ENCODE results near the gene TMEM106C. TPM values are rescaled to one million over a fixed set of nuclear protein-coding genes. Genes with fewer than 3 reads are reported as not detected.

Gene TMEM106C
- polyA plus RNA-seq, 6 donors from 2014 or later: 32.6 to 53.0 (median 44.9) TPM

DNA sequence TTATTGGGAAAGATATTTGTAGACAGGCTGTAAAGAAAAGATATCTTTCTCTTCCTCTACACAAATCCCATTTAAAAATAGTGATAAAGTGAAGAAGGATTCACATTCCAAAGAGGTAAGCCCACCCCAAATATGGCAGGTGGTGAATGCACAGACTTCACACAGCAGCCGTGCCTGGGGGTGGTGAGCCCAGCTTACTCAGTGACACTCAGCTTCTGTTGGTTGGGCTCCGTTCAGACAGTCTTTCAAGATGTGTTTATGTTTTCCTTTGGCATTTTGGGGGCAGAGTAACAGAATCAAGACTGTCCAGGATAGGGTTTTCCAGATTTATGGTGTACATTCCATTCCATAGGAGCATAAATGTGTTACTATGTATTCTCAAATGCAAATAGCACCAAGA is 45.0 kb downstream of the TMEM106C start:
- DNase-seq (no peak), ATAC-seq (ENCODE audit: low read depth in 2 of 2) (no peak)
- H3K27me3 Mint-ChIP-seq: peaks cover 71 to 80% (median 80%) of the 10 kb centered on the region in 3 donors
- H3K4me1 Mint-ChIP-seq: peaks cover 9 to 12% (median 10%) of the 10 kb centered on the region in 3 donors
- no peak overlapping the region for H3K4me3 Mint-ChIP-seq
- no peak overlapping the region for H3K27ac Mint-ChIP-seq
- H3K36me3 Mint-ChIP-seq: no peaks in the 10 kb centered on the region
- no peaks in the 10 kb centered on the region for H3K9me3 Mint-ChIP-seq

- ATAC-seq (ENCODE audit: low read depth in 2 of 2): no peak
- Mint-ChIP-seq H3K9me3 (no peaks in the 10 kb centered on the region), H3K27ac (no peak overlapping the region), H3K4me3 (no peak overlapping the region), H3K4me1 (peaks cover 3 to 6% (median 4%) of the 10 kb centered on the region in 3 donors), H3K27me3 (peaks cover 71 to 75% (median 74%) of the 10 kb centered on the region in 3 donors), H3K36me3 (no peaks in the 10 kb centered on the region)
- DNase-seq: no peak
Observed at GRCh38 chr12:48008950-48009349, 45.6 kb downstream of the TMEM106C start.

DNA sequence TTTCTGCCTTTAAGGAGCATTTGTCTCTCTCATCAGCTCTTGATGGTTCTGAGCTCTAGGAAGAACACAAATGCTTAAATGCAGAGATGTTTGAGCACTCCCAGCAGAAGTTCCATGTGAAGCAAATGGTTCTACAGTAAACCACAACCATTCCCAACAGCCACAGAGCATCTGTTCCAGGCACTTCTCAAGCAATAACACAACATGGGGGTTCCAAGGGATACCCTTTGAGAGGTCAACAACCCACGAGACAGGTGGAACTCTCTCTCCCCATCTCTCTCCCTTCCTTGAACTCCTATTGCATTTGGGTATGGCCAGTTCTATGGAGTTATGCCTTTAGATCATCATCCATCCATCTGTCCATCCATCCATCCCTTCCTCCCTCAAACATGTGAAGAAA is 46.1 kb downstream of the TMEM106C start:
- H3K9me3 Mint-ChIP-seq: no peaks in the 10 kb centered on the region
- H3K27ac Mint-ChIP-seq: no peak overlapping the region
- H3K4me3 Mint-ChIP-seq: no peak overlapping the region
- H3K36me3 Mint-ChIP-seq: no peaks in the 10 kb centered on the region
- H3K27me3 Mint-ChIP-seq: peaks cover 73 to 78% (median 74%) of the 10 kb centered on the region in 3 donors
- H3K4me1 Mint-ChIP-seq: peaks cover 0 to 6% (median 4%) of the 10 kb centered on the region in 3 donors
- no peak for ATAC-seq (ENCODE audit: low read depth in 2 of 2)
- DNase-seq: no peak

DNA sequence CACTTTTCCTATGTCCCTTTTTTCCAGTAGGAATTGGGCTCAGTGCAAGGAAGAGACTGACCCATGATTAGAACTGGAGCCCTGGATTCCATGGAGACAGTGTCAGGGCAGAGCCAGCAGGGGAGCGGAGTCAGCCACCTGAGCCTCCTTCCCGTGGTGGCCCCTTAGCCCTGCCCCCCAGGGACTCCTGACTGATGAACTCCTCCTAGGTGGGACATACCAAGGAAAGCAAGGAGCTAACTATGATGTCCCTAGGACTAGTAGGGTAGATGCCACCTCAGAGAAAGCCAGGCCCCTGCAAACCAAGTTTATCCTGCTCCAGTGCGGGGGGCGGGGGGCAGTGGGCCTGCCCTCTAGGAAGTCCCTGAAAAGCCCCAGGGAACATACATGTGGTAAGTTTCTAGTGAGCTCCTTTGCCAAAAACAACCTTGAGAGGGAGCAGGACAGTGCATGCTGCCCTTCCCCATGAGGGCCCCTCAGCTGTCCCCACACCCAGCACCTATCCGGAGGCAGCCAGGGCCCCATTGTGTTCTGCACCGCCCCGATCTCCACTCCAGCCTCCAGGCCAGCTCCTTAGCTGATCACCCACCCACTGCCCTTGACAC is 47.1 kb downstream of the TMEM106C start:
- Mint-ChIP-seq H3K36me3 (no peaks in the 10 kb centered on the region), H3K4me3 (no peak overlapping the region), H3K27me3 (peaks cover 74 to 77% (median 76%) of the 10 kb centered on the region in 3 donors), H3K27ac (no peak overlapping the region), H3K9me3 (no peaks in the 10 kb centered on the region), H3K4me1 (peaks cover 0 to 2% (median 0%) of the 10 kb centered on the region in 3 donors)
- DNase-seq (no peak), ATAC-seq (ENCODE audit: low read depth in 2 of 2) (no peak)

GRCh38 chr12:48012070-48012469 is 48.7 kb downstream of the TMEM106C start:
- no peaks in the 10 kb centered on the region for H3K9me3 Mint-ChIP-seq
- no peak for DNase-seq
- no peaks in the 10 kb centered on the region for H3K36me3 Mint-ChIP-seq
- no peaks in the 10 kb centered on the region for H3K4me1 Mint-ChIP-seq
- no peak for ATAC-seq (ENCODE audit: low read depth in 2 of 2)
- H3K27me3 Mint-ChIP-seq: peaks cover 65 to 71% (median 69%) of the 10 kb centered on the region in 3 donors
- no peak overlapping the region for H3K4me3 Mint-ChIP-seq
- no peak overlapping the region for H3K27ac Mint-ChIP-seq

DNA sequence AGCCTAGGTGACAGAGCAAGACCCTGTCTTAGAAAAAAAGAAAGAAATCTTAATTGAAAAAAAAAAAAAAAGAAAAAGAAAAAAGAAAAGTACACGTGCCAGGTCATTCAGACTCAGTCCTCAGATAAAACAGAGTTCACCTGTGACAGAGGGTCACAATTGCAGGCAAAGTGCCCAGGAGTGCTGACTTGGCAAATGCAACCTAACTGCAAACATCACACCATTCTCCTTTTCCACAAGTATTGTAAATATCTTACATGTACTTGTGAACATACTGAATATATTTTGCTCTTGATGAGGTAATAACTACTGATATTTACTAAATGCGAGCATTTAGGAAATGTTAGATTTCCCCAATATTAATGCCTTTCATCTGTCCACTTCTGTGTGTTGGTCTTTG is 49.9 kb downstream of the TMEM106C start:
- no peak overlapping the region for H3K27ac Mint-ChIP-seq
- DNase-seq (no peak), ATAC-seq (ENCODE audit: low read depth in 2 of 2) (no peak)
- H3K4me1 Mint-ChIP-seq: no peaks in the 10 kb centered on the region
- H3K9me3 Mint-ChIP-seq: no peaks in the 10 kb centered on the region
- H3K36me3 Mint-ChIP-seq: no peaks in the 10 kb centered on the region
- H3K27me3 Mint-ChIP-seq: peaks cover 52 to 67% (median 66%) of the 10 kb centered on the region in 3 donors
- no peak overlapping the region for H3K4me3 Mint-ChIP-seq

DNA sequence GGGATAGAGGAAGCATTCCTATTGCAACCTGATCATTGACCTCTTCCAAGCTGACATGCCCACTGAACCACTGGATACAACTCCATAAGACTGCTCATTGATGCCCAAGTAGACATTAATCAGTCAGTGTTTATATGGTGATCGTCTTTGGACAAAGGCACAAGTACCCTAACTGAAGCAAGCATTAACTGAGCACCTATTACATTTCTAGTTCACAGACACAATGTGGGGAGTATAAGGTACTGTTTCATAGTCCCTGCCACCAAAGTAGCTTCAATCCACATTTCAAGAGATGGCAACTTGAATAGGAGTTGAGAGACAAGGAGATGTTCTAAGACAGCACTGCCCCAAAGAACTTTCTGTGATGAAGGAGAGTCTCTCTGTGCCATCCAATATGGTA is 51.7 kb downstream of the TMEM106C start:
- no peaks in the 10 kb centered on the region for H3K9me3 Mint-ChIP-seq
- peaks cover 43 to 63% (median 63%) of the 10 kb centered on the region in 3 donors for H3K27me3 Mint-ChIP-seq
- H3K4me3 Mint-ChIP-seq: no peak overlapping the region
- no peaks in the 10 kb centered on the region for H3K4me1 Mint-ChIP-seq
- ATAC-seq (ENCODE audit: low read depth in 2 of 2) (no peak), DNase-seq (no peak)
- H3K27ac Mint-ChIP-seq: no peak overlapping the region
- H3K36me3 Mint-ChIP-seq: no peaks in the 10 kb centered on the region

- ATAC-seq (ENCODE audit: low read depth in 2 of 2) (no peak), DNase-seq (no peak)
- Mint-ChIP-seq H3K4me1 (no peaks in the 10 kb centered on the region), H3K36me3 (no peaks in the 10 kb centered on the region), H3K27ac (no peak overlapping the region), H3K9me3 (no peaks in the 10 kb centered on the region), H3K27me3 (peaks cover 42 to 57% (median 55%) of the 10 kb centered on the region in 3 donors), H3K4me3 (no peak overlapping the region)
Observed at GRCh38 chr12:48015954-48016353, 52.6 kb downstream of the TMEM106C start.

DNA sequence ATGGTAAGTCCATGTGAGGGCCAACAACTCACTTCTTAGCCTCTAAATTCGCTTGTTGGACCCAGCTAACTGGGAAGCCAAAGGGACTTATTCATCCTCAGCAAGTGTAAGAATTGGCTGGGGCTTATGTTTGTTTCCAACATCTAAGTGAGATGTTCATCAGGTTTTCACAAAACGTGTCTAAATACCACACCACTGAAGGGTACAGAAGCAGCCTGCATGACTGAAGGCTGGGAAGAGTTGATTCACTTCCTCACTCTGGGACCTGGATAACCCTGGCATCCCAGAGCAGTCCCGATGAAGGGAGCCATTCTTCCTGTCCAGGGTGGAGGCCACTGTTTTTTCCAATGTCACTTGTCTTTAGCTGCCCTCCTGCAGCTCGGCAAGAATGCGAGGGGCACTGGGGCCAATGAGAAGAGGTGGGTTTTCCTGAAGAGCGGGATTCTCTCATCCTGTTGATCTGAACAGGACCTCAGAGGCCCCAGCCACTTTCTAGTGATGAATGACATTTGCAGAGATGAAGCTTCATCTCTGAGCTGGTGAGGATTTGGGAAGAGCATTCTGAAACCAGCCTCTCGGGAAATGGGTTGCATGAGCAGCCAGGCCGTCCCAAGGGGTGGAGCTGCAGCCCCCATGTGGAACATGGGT is 53.1 kb downstream of the TMEM106C start:
- Mint-ChIP-seq H3K4me3 (no peak overlapping the region), H3K27me3 (peaks cover 41 to 57% (median 53%) of the 10 kb centered on the region in 3 donors), H3K9me3 (no peaks in the 10 kb centered on the region), H3K4me1 (no peaks in the 10 kb centered on the region), H3K27ac (no peak overlapping the region), H3K36me3 (no peaks in the 10 kb centered on the region)
- DNase-seq: no peak
- ATAC-seq (ENCODE audit: low read depth in 2 of 2): no peak

GRCh38 chr12:48017496-48017895 is 54.1 kb downstream of the TMEM106C start:
- Mint-ChIP-seq H3K27ac (no peak overlapping the region), H3K36me3 (no peaks in the 10 kb centered on the region), H3K4me1 (no peaks in the 10 kb centered on the region), H3K4me3 (no peak overlapping the region), H3K9me3 (no peaks in the 10 kb centered on the region), H3K27me3 (peaks cover 46 to 58% (median 55%) of the 10 kb centered on the region in 3 donors)
- ATAC-seq (ENCODE audit: low read depth in 2 of 2): no peak
- no peak for DNase-seq

GRCh38 chr12:48017921-48018617 is 54.7 kb downstream of the TMEM106C start:
- no peak overlapping the region for H3K27ac Mint-ChIP-seq
- no peaks in the 10 kb centered on the region for H3K4me1 Mint-ChIP-seq
- H3K36me3 Mint-ChIP-seq: no peaks in the 10 kb centered on the region
- ATAC-seq (ENCODE audit: low read depth in 2 of 2) (no peak), DNase-seq (no peak)
- peaks cover 50 to 62% (median 54%) of the 10 kb centered on the region in 3 donors for H3K27me3 Mint-ChIP-seq
- H3K9me3 Mint-ChIP-seq: no peaks in the 10 kb centered on the region
- peak overlapping the region in 1 of 8 donors; percentile 57 for H3K4me3 Mint-ChIP-seq

All from naive B cell (primary cell).